Neural cell (in vitro differentiated cells): ENCODE results near the gene CSTF1. TPM values are rescaled to one million over a fixed set of nuclear protein-coding genes. Genes with fewer than 3 reads are reported as not detected.

ENCODE experiments used
- H2AFZ ChIP-seq: fragments of 200-600, 300-800 bp; sonication (generic), shearing (Covaris generic); 2 replicates; pipeline ENCODE4 v1.6.0; 2014; ENCODE audit warnings: low read depth, mild to moderate bottlenecking, antibody characterized with exemption, low read length, moderate library complexity
- H3F3A ChIP-seq: fragments of 200-600 bp; shearing (Covaris generic); 2 replicates; pipeline ENCODE4 v1.6.1; 2016; ENCODE audit warnings: mild to moderate bottlenecking, moderate library complexity, mixed read lengths, antibody characterized with exemption, low read length; ENCODE audit not compliant: insufficient read depth, poor library complexity, severe bottlenecking
- H3K27ac ChIP-seq: fragments of 200-600, 300-800 bp; sonication (generic), shearing (Covaris generic); 2 replicates; pipeline ENCODE4 v1.5.1; 2014; ENCODE audit warnings: mild to moderate bottlenecking, low read length, moderate library complexity
- H3K27me3 ChIP-seq: fragments of 300-800, 200-600 bp; sonication (generic), shearing (Covaris generic); 2 replicates; pipeline ENCODE4 v1.6.0; 2014; ENCODE audit warnings: mild to moderate bottlenecking, low read depth, low read length, moderate library complexity; ENCODE audit not compliant: insufficient read depth
- H3K36me3 ChIP-seq: fragments of 300-800, 200-600 bp; sonication (generic), shearing (Covaris generic); 2 replicates; pipeline ENCODE4 v1.5.1; 2014; ENCODE audit warnings: mild to moderate bottlenecking, antibody characterized with exemption, low read length, moderate library complexity; ENCODE audit not compliant: insufficient read depth
- H3K4me2 ChIP-seq: fragments of 300-800, 200-600 bp; sonication (generic), shearing (Covaris generic); 2 replicates; pipeline ENCODE4 v1.6.0; 2014; ENCODE audit warnings: mild to moderate bottlenecking, low read length
- H3K4me3 ChIP-seq: fragments of 300-800, 200-600 bp; sonication (generic), shearing (Covaris generic); 2 replicates; pipeline ENCODE4 v1.5.1; 2014; ENCODE audit warnings: mild to moderate bottlenecking, low read length, moderate library complexity
- H3K79me2 ChIP-seq: fragments of 200-600 bp; shearing (Covaris generic); replicated peaks from 2 replicates; pipeline ENCODE4 v1.6.0; 2014; ENCODE audit warnings: mild to moderate bottlenecking, low read length, moderate library complexity; ENCODE audit not compliant: insufficient read depth
- H3K9ac ChIP-seq: fragments of 300-800, 200-600 bp; sonication (generic), shearing (Covaris generic); 2 replicates; pipeline ENCODE4 v1.6.1; 2016; ENCODE audit warnings: mild to moderate bottlenecking, low read length, mixed read lengths
- H3K9me2 ChIP-seq: fragments of 200-600 bp; shearing (Covaris generic); 2 replicates; pipeline ENCODE4 v1.6.1; 2016; ENCODE audit warnings: mild to moderate bottlenecking, low read length, mixed read lengths; ENCODE audit not compliant: insufficient read depth
- H3K9me3 ChIP-seq: fragments of 200-600, 300-800 bp; sonication (generic), shearing (Covaris generic); 2 replicates; pipeline ENCODE4 v1.6.1; 2016; ENCODE audit warnings: mild to moderate bottlenecking, mixed run types, low read length, moderate library complexity, mixed read lengths
- H4K20me1 ChIP-seq: fragments of 200-600 bp; shearing (Covaris generic); 2 replicates; pipeline ENCODE4 v1.6.1; 2016; ENCODE audit warnings: mild to moderate bottlenecking, mixed run types; ENCODE audit not compliant: insufficient read depth
- EP300 ChIP-seq: fragments of 450-650 bp; conservative IDR thresholded peaks from 2 replicates; pipeline ENCODE4 v1.6.1; 2014; ENCODE audit warnings: antibody characterized with exemption, mild to moderate bottlenecking, moderate library complexity; ENCODE audit not compliant: poor library complexity, severe bottlenecking
- EZH2 ChIP-seq: fragments of 200-600, 300-800 bp; shearing (Covaris generic), sonication (generic); IDR thresholded peaks from 2 replicates; pipeline ENCODE4 v1.6.1; 2014; ENCODE audit warnings: antibody characterized with exemption, low read length, borderline replicate concordance, mild to moderate bottlenecking; ENCODE audit not compliant: insufficient read depth, poor library complexity, severe bottlenecking
- MXI1 ChIP-seq: fragments of 450-650 bp; conservative IDR thresholded peaks from 2 replicates; pipeline ENCODE4 v1.6.1; 2014; ENCODE audit warnings: antibody characterized with exemption, mild to moderate bottlenecking; ENCODE audit not compliant: poor library complexity, severe bottlenecking
- POLR2AphosphoS5 ChIP-seq: IDR thresholded peaks from 2 replicates; pipeline ENCODE4 v1.6.1; 2012
- RAD21 ChIP-seq: fragments of 450-650 bp; conservative IDR thresholded peaks from 2 replicates; pipeline ENCODE4 v1.6.1; 2014; ENCODE audit warnings: antibody characterized with exemption, mild to moderate bottlenecking, moderate library complexity
- SMC3 ChIP-seq: fragments of 450-650 bp; conservative IDR thresholded peaks from 2 replicates; pipeline ENCODE4 v1.6.1; 2014; ENCODE audit warnings: antibody characterized with exemption, mild to moderate bottlenecking, moderate library complexity; ENCODE audit not compliant: poor library complexity
- TAF1 ChIP-seq: IDR thresholded peaks from 2 replicates; pipeline ENCODE4 v1.6.1; 2012; ENCODE audit warnings: low read depth
- polyA plus RNA-seq: library from polyadenylated mRNA; depleted of rRNA; stranded (reverse); fragments of >200 nt; gene quantifications from 2 replicates; pipeline ENCODE4 v1.2.3, GENCODE V29; 2014
- TF ChIP-seq, protein P1 (sequence below): fragments of 450-650 bp; IDR thresholded peaks from 2 replicates; pipeline ENCODE4 v1.5.1; 2014; ENCODE audit warnings: antibody characterized with exemption, mild to moderate bottlenecking, moderate library complexity; ENCODE audit not compliant: poor library complexity, severe bottlenecking
- TF ChIP-seq, protein P2 (sequence below): IDR thresholded peaks from 2 replicates; pipeline ENCODE4 v1.6.1; 2012; ENCODE audit warnings: borderline replicate concordance

Gene CSTF1
- polyA plus RNA-seq, 1 donor from 2014 or later = 24.0 TPM

DNA sequence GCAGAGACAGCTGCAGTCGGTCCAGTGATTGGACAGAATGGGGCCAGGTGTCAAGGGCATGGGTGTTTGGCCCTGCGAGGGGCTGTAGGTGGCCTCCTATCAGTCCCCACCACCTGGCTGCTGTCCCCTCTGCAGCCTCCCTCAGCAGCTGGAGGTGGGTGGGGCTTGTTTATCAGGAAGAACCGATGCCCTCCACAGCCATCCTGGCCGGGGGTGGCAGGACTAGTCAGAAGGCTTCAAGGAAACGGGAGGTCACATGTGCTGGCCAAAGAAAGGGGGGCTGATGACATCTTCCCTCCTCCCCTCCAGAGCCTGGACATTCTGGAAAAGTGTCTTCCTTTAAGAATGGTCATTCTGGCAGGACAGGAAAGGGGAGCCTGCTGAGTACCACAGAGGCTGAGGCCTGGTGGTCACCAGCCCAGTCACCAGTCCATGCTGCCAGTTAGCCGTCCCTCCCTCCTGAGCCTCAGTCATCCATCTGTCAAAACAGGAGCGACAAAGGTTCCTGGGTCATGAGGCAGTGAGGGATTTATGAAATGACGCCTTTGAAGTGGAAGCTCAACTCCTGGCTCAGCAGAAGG lies 29.5 kb upstream of the CSTF1 start:
- Histone ChIP-seq H3K36me3 (no peaks in the 10 kb centered on the region), H3K79me2 (no peaks in the 10 kb centered on the region), H3K9me2 (no peaks in the 10 kb centered on the region), H3K9me3 (no peaks in the 10 kb centered on the region), H3K27ac (no peak overlapping the region), H3K4me3 (no peak overlapping the region), H3K27me3 (no peaks in the 10 kb centered on the region), H3K9ac (no peak overlapping the region), H2AFZ (no peak overlapping the region), H3K4me2 (no peak overlapping the region), H3F3A (no peaks in the 10 kb centered on the region), H4K20me1 (no peaks in the 10 kb centered on the region)
- no peak for TF ChIP-seq RAD21
- TF ChIP-seq SMC3 = no peak
- TF ChIP-seq EP300 = no peak
- TF ChIP-seq MXI1 = no peak
- TF ChIP-seq TAF1 = no peak
- TF ChIP-seq, protein P1, sequence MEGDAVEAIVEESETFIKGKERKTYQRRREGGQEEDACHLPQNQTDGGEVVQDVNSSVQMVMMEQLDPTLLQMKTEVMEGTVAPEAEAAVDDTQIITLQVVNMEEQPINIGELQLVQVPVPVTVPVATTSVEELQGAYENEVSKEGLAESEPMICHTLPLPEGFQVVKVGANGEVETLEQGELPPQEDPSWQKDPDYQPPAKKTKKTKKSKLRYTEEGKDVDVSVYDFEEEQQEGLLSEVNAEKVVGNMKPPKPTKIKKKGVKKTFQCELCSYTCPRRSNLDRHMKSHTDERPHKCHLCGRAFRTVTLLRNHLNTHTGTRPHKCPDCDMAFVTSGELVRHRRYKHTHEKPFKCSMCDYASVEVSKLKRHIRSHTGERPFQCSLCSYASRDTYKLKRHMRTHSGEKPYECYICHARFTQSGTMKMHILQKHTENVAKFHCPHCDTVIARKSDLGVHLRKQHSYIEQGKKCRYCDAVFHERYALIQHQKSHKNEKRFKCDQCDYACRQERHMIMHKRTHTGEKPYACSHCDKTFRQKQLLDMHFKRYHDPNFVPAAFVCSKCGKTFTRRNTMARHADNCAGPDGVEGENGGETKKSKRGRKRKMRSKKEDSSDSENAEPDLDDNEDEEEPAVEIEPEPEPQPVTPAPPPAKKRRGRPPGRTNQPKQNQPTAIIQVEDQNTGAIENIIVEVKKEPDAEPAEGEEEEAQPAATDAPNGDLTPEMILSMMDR = no peak
- TF ChIP-seq POLR2AphosphoS5 = no peak
- TF ChIP-seq EZH2 = no peak
- TF ChIP-seq, protein P2, sequence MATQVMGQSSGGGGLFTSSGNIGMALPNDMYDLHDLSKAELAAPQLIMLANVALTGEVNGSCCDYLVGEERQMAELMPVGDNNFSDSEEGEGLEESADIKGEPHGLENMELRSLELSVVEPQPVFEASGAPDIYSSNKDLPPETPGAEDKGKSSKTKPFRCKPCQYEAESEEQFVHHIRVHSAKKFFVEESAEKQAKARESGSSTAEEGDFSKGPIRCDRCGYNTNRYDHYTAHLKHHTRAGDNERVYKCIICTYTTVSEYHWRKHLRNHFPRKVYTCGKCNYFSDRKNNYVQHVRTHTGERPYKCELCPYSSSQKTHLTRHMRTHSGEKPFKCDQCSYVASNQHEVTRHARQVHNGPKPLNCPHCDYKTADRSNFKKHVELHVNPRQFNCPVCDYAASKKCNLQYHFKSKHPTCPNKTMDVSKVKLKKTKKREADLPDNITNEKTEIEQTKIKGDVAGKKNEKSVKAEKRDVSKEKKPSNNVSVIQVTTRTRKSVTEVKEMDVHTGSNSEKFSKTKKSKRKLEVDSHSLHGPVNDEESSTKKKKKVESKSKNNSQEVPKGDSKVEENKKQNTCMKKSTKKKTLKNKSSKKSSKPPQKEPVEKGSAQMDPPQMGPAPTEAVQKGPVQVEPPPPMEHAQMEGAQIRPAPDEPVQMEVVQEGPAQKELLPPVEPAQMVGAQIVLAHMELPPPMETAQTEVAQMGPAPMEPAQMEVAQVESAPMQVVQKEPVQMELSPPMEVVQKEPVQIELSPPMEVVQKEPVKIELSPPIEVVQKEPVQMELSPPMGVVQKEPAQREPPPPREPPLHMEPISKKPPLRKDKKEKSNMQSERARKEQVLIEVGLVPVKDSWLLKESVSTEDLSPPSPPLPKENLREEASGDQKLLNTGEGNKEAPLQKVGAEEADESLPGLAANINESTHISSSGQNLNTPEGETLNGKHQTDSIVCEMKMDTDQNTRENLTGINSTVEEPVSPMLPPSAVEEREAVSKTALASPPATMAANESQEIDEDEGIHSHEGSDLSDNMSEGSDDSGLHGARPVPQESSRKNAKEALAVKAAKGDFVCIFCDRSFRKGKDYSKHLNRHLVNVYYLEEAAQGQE = no peak

DNA sequence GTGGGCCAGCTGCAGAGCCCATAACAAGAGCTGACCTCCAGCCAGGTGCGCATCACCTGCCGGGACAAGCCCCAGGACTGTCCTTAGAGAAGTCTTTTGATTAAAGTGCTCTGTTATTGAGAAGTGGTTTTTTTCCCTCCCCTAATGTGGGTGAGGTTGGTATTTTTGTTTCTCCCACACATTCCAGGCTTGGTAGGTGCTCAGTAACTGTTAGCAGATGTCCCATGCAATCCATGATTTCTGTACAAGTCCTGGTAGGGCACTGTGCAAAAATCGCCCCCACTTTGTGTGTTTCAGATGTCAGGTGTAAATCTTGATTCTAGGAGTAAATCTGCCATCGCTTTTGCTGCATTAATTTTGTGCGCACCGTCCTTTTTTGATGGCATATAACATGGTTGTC lies 29.0 kb upstream of the CSTF1 start:
- TF ChIP-seq EP300 (no peak), EZH2 (no peak), SMC3 (no peak), RAD21 (no peak), POLR2AphosphoS5 (no peak)
- TF ChIP-seq, protein P2 = no peak
- Histone ChIP-seq H3K9me2 (no peaks in the 10 kb centered on the region), H3K79me2 (no peaks in the 10 kb centered on the region), H3K9me3 (no peaks in the 10 kb centered on the region), H4K20me1 (no peaks in the 10 kb centered on the region), H3K4me3 (no peak overlapping the region), H2AFZ (no peak overlapping the region), H3K27me3 (no peaks in the 10 kb centered on the region), H3K4me2 (no peak overlapping the region), H3K36me3 (no peaks in the 10 kb centered on the region), H3K9ac (no peak overlapping the region), H3K27ac (no peak overlapping the region), H3F3A (no peaks in the 10 kb centered on the region)
